Astrocyte of the cerebellum (primary cell): ENCODE data around the gene PWWP2B.

Experiments
- DNase-seq: peaks from one replicate; pipeline ENCODE4 v3.0.0-alpha.2; 2011; ENCODE audit warnings: low read depth
- H3K4me3 ChIP-seq: 2 replicates; pipeline ENCODE4 v1.5.1; 2011; ENCODE audit warnings: mild to moderate bottlenecking, low read depth, low read length, moderate library complexity
- in situ Hi-C: cut with HindIII; loops from 2 replicates; pipeline ENCODE4 v1.10.0; 2017; ENCODE audit warnings: low sequenced_read_pairs
- TF ChIP-seq, protein P1 (sequence below): IDR thresholded peaks from 2 replicates; pipeline ENCODE4 v1.5.1; 2012; ENCODE audit warnings: low read length, low read depth, moderate library complexity, mild to moderate bottlenecking; ENCODE audit errors: missing control alignments

The PWWP2B gene

DNA sequence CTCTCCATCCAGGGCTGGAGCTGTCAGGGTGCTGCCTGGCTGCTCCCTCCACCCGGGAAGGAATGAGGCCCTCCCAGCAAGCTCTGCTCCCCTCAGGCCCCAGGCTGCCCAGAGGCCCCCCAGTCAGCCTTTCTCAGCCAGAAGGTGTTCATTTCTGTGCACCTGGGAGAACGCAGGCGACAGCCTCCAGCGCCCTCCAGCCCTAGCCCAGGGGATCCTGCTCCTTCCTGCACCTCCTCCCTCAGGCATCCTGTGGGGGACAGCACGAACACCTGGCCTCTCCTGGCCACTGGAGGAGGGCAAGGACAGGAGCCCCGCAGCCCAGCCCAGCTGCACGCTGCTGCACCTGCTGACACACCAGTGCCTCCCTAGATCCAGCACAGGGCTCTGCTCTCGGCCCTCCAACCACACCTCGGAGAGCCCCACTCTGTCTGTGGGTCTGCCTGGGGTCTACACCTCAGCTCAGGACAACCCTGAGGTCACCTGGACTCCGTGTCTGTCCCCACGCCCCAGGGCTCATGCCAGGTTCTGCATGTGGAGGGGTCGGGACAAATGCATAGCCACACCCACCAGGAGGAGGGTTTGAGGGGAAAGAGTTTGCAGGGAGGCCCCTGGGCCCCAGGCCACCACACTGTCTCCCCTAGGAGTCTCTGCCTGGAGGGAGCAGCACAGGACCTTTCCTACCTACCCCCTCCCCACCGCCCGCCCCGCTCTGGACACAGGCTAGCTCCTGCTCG, 7.4 kb upstream of the PWWP2B start:
- TF ChIP-seq, protein P1, sequence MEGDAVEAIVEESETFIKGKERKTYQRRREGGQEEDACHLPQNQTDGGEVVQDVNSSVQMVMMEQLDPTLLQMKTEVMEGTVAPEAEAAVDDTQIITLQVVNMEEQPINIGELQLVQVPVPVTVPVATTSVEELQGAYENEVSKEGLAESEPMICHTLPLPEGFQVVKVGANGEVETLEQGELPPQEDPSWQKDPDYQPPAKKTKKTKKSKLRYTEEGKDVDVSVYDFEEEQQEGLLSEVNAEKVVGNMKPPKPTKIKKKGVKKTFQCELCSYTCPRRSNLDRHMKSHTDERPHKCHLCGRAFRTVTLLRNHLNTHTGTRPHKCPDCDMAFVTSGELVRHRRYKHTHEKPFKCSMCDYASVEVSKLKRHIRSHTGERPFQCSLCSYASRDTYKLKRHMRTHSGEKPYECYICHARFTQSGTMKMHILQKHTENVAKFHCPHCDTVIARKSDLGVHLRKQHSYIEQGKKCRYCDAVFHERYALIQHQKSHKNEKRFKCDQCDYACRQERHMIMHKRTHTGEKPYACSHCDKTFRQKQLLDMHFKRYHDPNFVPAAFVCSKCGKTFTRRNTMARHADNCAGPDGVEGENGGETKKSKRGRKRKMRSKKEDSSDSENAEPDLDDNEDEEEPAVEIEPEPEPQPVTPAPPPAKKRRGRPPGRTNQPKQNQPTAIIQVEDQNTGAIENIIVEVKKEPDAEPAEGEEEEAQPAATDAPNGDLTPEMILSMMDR = no peak
- in situ Hi-C loops = no loop called here
- DNase-seq = no peak
- no peak overlapping the region for H3K4me3 ChIP-seq

DNA sequence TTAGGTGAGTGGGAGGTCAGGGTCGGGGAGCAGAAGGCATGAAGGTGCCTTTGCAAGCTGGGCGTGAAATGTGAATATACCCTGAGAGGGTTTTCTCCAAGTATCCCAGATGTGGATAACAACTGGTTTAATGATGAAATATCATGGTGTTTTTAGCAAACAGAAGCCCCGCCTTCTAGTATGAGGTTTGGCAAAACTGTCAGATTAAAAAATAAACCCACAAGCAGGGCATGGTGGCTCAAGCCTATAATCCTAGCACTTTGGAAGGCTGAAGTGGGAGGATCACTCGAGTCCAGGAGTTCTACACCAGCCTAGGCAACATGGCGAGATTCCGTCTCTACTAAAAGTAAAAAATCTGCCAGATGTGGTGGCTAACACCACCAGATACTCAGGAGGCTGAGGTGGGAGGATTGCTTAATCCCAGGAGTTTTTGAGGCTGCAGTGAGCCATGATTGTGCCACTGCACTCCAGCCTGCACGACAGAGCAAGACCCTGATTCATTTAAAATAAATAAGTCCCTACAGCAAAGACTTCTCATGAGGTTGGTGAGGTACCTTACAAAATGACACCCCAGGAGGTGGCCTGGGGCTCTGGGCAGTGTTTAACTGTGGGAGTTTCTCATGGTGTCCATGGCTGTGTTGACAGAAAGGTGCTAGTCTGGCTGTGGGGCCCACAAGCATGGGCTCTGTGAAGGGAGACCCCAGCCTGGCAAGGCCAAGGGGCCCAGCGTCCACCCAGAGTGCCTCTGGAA, 6.7 kb upstream of the PWWP2B start:
- no peak for DNase-seq
- H3K4me3 ChIP-seq = no peak overlapping the region
- TF ChIP-seq, protein P1 = no peak
- in situ Hi-C loops = no loop called here

DNA sequence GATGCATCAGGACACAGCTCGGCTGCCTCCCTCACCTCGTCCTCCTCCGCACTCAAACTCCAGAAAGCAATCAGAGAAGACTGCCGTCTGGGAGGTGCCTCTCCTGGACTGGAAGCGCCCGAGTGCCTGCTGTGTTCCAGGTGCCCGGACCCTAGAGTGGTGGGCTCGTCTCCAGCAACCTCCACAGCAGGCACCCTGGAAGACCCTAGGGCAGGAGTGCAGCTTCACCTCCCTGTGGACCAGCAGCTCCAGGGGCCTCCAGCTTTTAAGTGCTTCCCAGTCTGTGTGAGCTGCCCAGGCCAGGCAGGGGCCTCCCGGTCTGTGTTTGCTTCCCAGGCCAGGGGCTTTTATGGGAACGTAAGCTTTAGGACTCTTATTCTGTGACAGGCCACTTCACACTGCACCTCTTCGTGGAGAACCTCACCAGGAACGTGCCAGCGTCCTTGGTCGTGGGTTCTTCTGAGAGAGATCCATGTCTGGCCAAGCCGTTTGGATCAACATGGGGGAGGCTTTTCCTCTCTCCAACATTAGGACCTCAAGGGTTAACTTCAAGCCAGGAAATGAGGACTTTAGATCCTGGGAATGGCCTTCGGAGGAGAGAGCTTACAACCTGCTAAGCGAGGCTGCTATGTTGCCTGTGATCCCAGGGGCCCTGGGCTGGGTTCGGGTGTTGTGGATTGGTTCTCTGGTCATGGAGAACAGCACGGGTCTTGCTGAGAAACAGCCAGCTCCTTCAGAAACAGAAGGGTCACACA, 5.9 kb upstream of the PWWP2B start:
- no peak overlapping the region for H3K4me3 ChIP-seq
- no peak for DNase-seq
- in situ Hi-C loops = no loop called here
- TF ChIP-seq, protein P1 = no peak

DNA sequence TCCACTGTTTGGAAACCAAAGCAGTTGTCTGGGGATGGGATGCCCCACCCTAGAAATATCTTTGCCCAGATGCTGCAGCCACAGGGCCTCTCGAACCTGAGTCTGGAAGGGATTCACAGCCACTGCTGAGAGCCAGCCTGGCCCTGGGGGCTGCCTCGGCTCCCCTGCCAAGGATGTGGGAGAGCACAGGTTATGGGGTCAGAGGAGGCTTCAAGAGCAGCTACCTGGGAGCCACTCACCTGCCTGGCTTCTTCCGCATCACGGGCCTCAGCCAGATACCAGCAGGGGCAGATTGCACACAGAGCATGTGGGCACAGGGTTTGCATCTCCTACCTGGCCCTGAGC, 5.4 kb upstream of the PWWP2B start:
- TF ChIP-seq, protein P1 = no peak
- no peak for DNase-seq
- in situ Hi-C loops = no loop called here
- H3K4me3 ChIP-seq = no peak overlapping the region

DNA sequence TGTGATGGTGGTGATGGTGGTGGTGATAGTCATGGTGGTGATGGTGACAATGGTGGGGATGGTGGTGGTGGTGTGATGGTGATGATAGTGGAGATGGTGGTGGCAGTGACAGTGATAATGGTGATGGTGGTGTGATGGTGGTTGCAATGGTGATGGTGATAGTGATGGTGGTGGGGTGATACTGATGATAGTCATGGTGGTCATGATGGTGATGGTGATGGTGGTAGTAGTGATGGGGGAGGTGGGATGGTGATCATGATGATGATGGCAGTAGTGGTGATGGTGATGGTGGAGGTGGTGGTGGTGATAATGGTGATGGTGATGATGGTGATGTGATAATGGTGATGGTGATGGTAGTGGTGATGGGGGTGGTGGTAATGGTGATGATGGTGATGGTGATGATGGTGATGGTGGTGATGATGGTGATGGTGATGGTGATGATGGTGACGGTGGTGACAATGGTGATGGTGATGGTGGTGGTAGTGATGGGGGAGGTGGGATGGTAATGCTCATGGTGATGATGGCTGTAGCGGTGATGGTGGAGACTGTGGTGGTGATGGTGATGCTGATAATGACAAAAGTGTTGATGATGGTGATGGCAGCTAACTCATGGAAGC, 4.7 kb upstream of the PWWP2B start:
- no peak for DNase-seq
- no peak overlapping the region for H3K4me3 ChIP-seq
- TF ChIP-seq, protein P1 = no peak
- in situ Hi-C loops = no loop called here

DNA sequence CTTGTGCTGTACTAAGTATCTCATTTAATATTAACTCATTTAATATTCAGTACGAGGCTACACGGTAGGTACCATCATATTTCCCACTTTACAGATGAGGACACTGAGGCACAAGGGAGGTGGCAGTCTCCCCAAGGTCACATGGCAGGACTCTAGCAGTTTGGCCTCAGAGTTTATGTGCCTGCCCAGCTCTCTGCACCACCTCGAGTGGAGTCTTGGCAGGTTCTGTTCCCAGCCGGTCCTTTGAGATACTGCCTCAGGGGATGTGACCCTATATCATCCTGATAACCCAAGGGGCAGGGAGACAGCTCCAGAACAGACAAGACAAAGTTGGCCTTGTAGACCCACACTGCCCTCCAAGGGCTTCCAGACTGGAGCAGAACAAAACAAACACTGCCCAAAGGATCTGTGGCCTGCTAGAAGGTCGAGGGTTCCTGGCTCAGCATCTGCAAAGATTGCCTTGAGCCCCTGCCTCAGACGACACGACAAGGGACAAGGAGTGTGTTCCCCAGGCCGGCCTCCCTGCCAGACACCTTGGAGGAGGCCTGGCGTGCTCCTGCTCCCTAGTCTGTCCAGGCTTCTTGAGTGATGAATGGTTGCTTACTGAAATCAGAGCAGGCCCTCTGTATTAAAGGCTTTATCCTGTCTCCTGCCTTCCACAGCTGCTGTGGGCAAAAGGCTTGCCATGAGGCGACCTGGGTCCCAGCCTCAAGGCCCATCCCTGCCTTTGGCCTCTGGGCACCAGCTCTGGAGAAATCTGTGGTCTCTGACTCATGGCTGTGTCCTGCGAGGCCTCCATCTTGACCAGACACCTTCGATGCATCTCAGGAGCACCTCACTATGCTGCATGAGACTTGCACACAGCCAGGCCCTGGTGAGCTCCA, 3.9 kb upstream of the PWWP2B start:
- no peak overlapping the region for H3K4me3 ChIP-seq
- in situ Hi-C loops = no loop called here
- no peak for DNase-seq
- TF ChIP-seq, protein P1 = no peak
